ENCODE results near the gene NPHP1. TPM values are rescaled to one million over a fixed set of nuclear protein-coding genes. Genes with fewer than 3 reads are reported as not detected.

Gene NPHP1
- total RNA-seq, 1 experiment from 2014 or later: 4.7 TPM

DNA sequence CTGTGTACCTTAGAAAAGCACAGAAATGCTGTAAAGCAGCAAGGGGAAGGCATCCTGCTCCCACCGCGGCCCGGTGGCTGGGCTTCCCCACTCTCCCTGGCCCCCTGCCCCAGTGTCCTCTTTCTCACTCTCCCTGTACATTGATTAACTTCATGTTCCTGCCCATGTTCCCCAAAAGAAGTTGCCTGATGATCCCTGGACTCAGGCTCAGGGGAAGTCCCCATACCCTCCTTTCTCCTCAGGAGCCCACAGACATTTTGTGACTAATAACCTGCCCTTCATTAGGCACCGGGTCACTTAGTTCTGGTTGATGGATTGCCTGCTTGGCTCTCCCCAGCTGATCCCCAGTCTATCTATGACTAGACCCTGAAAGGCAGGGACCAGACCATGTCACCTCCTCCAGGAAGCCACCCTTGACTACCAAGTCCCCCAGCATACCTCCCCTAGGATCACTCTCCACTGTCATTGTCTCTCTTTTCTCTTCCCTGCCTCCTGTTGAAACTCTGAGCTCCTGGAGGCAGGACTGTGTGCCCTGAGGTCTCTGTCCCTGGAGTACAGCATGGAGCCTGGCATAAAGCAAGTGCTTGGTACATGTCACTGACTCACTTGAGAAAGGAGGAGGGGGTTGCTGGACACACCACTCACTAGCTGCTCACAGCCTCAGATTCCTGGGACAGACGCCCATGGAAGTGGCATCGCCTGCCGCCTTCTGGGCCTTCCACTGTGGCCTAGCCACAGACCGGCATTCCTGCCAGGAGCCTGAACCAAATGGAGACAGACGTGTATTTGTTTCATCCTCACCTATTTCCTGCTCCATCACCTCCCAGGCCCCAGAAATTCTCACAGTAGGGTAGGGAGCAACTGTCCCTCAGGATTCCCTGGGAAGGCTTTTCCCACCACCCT is 102.7 kb downstream of the NPHP1 start:
- intact Hi-C loops (cut with micrococcal nuclease): no loop called here
- Histone ChIP-seq H4K20me1 (ENCODE audit: insufficient read depth) (no peaks in the 10 kb centered on the region), H3K9ac (ENCODE audit: low read length) (peak overlapping the region; percentile 78), H3K27ac (ENCODE audit: low read depth, low read length) (peak overlapping the region; percentile 100), H3K4me2 (ENCODE audit: low read length) (peak overlapping the region; percentile 65), H3K27me3 (ENCODE audit: insufficient read depth, low read length) (no peaks in the 10 kb centered on the region), H2AFZ (ENCODE audit: low read depth, low read length, poor library complexity, severe bottlenecking) (no peak overlapping the region), H3K4me1 (ENCODE audit: control insufficient read depth in 1 of 2, insufficient read depth in 2 of 2, low read length in 2 of 2) (peaks cover 90 to 100% of the 10 kb centered on the region in 2 experiments), H3K9me3 (ENCODE audit: control insufficient read depth in 1 of 2, insufficient read depth in 1 of 2, low read depth in 1 of 2, low read length in 2 of 2) (no peaks in the 10 kb centered on the region), H3K9me2 (ENCODE audit: insufficient read depth) (no peaks in the 10 kb centered on the region), H3K4me3 (replicated peaks in 1 of 2; ENCODE audit: low read depth in 1 of 2, low read length in 2 of 2) (peak overlapping the region in 1 of 2 experiments; percentile 44), H3K36me3 (ENCODE audit: control insufficient read depth in 1 of 2, insufficient read depth in 2 of 2, low read length in 2 of 2) (peaks cover 0 to 41% of the 10 kb centered on the region in 2 experiments; a peak in 2 of 4 replicates), H3K79me2 (ENCODE audit: insufficient read depth, low read length) (peaks cover 95% of the 10 kb centered on the region)
- RAD21 ChIA-PET (ENCODE audit: low non-redundant PET in 1 of 2, low total read pairs in 2 of 2, uncharacterized antibody in 2 of 2, unreplicated experiment in 2 of 2): no interaction called here
- CTCF ChIA-PET: interaction anchor here (1.8 kb wide), 1 partner anchor 14 kb away, joined by 4 read pairs; the partner anchor contains the start of gene MALL
- ATAC-seq: no peak
- POLR2A ChIA-PET: no interaction called here
- BruUV-seq (replicated peaks): no TSS peak
- DNase-seq (ENCODE audit: low read depth, low spot score): no peak
- no peak for TF ChIP-seq ELF1 (IDR thresholded peaks at IDR 0.05; ENCODE audit: borderline replicate concordance, low read depth)
- TF ChIP-seq ATF3 (IDR thresholded peaks at IDR 0.05): no peak
- no peak for TF ChIP-seq EZH2 (IDR thresholded peaks at IDR 0.05)
- TF ChIP-seq POLR2AphosphoS5 (IDR thresholded peaks at IDR 0.05; ENCODE audit: low read depth, low read length): no peak
- no peak for TF ChIP-seq CEBPB (IDR thresholded peaks at IDR 0.05; ENCODE audit: low read depth)
- TF ChIP-seq YY1 (IDR thresholded peaks at IDR 0.05; ENCODE audit: extremely low read depth, insufficient replicate concordance, low read depth, low read length): no peak
- TF ChIP-seq TCF7L2 (IDR thresholded peaks at IDR 0.05; ENCODE audit: borderline replicate concordance, extremely low read depth, insufficient read depth, insufficient read length): no peak
- no peak for TF ChIP-seq REST (IDR thresholded peaks at IDR 0.05; ENCODE audit: low read depth)
- TF ChIP-seq, protein P1, sequence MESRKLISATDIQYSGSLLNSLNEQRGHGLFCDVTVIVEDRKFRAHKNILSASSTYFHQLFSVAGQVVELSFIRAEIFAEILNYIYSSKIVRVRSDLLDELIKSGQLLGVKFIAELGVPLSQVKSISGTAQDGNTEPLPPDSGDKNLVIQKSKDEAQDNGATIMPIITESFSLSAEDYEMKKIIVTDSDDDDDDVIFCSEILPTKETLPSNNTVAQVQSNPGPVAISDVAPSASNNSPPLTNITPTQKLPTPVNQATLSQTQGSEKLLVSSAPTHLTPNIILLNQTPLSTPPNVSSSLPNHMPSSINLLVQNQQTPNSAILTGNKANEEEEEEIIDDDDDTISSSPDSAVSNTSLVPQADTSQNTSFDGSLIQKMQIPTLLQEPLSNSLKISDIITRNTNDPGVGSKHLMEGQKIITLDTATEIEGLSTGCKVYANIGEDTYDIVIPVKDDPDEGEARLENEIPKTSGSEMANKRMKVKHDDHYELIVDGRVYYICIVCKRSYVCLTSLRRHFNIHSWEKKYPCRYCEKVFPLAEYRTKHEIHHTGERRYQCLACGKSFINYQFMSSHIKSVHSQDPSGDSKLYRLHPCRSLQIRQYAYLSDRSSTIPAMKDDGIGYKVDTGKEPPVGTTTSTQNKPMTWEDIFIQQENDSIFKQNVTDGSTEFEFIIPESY (IDR thresholded peaks at IDR 0.05; ENCODE audit: extremely low read depth, insufficient replicate concordance, low read length): no peak
- TF ChIP-seq CTCF (IDR thresholded peaks at IDR 0.05 in 2 of 3, conservative IDR thresholded peaks at IDR 0.05 in 1 of 3; ENCODE audit: borderline replicate concordance in 1 of 3, insufficient read depth in 1 of 3, low read depth in 2 of 3, low read length in 2 of 3): no peak
- TF ChIP-seq RAD21 (IDR thresholded peaks at IDR 0.05; ENCODE audit: low read depth): no peak
- TF ChIP-seq FOSL1 (IDR thresholded peaks at IDR 0.05; ENCODE audit: low read depth): no peak
- TF ChIP-seq MAX (IDR thresholded peaks at IDR 0.05): no peak
- TF ChIP-seq SRF (IDR thresholded peaks at IDR 0.05; ENCODE audit: low read depth): no peak
- no peak for TF ChIP-seq CBX3 (IDR thresholded peaks at IDR 0.05; ENCODE audit: low read depth)
- no peak for TF ChIP-seq ZNF274 (IDR thresholded peaks at IDR 0.05; ENCODE audit: low read depth, low read length)
- no peak for TF ChIP-seq SIN3A (IDR thresholded peaks at IDR 0.05; ENCODE audit: low read depth)
- no peak for TF ChIP-seq POLR2A (IDR thresholded peaks at IDR 0.05; ENCODE audit: borderline replicate concordance, extremely low read depth, insufficient read depth, insufficient read length)
